NCI-H1092 (cell line): ENCODE results near the gene AP4S1.

Source experiments
- DNase-seq: peaks from one replicate; lab custom pipeline; 2025; lab: John Stamatoyannopoulos, UW

Gene AP4S1

GRCh38 chr14:31138301-31138700 lies 112.9 kb downstream of the AP4S1 start:
- no peak for DNase-seq

DNA sequence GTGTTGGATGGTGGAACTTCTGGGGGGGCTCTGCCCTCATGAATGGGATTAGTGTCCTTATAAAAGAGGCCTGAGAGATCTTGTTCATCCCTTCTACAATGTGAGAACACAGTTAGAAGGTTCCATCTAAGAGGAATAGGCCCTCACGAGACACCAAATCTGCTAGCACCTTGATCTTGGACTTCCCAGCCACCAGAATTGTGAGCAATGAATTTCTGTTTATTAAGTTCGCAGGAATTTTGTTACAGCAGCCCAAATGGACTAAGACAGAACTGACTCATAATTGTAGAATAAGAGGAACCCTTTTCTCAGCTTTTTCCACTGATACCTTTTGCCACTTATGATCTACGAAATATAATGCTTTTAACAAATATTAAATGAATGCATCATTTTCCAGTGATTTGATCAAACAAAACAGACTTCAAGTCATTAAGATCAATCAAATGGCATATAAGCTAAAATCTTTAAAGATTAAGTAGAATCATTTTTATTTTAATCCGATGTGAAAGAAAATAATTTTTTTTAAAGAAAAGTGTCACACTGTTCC lies 113.9 kb downstream of the AP4S1 start:
- DNase-seq: no peak

GRCh38 chr14:31142455-31143087 lies 117.1 kb downstream of the AP4S1 start:
- DNase-seq: no peak
